ENCODE measurements around the gene EID2B. TPM values are rescaled to one million over a fixed set of nuclear protein-coding genes. Genes with fewer than 3 reads are reported as not detected.

EID2B gene, protein sequence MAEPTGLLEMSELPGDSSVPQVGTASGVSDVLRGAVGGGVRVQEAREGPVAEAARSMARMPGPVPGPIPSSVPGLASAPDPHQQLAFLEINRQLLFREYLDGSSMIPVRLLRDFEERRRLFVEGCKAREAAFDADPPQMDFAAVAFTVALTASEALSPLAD
- 1 to 10 TPM; 3.2 to 3.4 TPM for total RNA-seq

DNA sequence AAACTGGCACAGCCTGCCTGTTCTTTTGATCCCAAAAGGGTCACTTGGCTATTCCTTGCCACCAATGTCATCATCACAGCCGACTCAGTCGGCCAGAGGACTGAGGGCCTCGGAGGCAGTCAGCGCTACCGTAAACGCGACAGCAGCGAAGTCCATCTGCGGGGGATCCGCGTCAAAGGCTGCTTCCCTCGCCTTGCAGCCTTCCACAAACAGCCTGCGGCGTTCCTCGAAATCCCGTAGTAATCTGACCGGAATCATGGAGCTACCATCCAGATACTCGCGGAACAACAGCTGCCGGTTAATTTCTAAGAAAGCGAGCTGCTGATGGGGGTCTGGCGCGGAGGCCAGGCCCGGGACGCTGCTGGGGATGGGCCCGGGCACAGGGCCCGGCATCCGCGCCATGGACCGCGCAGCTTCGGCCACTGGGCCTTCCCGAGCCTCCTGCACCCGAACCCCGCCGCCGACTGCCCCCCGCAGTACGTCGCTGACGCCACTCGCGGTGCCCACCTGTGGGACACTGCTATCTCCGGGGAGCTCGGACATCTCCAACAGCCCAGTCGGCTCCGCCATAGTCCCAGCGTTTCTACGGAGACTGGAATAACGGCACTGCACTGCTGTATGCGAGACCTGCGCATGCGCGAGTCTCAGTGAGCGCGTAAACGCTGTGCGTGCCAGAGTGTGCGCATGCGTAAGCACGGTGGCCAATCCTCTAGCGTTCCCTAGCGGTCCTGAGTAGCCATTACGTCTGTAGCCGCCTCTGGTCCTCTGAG, at the start of gene EID2B:
EID2B (minus strand) TSS at position 620 of the 770 bp plus-strand sequence; CDS start at position 570, 50 bp downstream.
- POLR2A ChIA-PET = interaction anchor here (0.7 to 2.0 kb wide), 5 partner anchors 34 to 131 kb away, joined by 3 to 7 read pairs (median 3); partner anchors contain the start of genes RPS16, TIMM50 and ZFP36
- CTCF ChIA-PET = interaction anchor here (0.9 to 3.1 kb wide), 22 partner anchors 9 to 173 kb away, joined by 3 to 21 read pairs (median 4); partner anchors contain the start of genes DLL3 and SUPT5H

DNA sequence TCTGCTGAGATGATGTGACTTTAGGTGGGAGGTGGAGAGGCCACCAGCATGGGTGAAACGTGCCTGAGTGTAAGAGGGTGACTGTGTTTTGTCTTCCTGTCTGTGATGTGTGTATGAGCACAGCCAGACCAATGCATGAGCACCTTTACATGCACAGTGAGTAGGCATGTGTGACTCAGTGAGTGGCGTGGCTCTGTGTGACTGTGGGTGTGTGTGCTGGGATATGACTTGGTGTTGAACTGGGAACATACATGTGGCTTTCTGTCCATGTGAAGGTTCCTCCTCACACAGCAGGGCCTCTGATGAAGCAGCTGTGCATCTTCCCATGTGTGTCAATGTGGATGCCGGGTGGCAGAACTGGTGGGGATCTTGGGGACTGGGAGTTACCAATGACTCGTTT, 49.8 kb upstream of the EID2B start:
- POLR2A ChIA-PET = no interaction called here
- CTCF ChIA-PET = no interaction called here

DNA sequence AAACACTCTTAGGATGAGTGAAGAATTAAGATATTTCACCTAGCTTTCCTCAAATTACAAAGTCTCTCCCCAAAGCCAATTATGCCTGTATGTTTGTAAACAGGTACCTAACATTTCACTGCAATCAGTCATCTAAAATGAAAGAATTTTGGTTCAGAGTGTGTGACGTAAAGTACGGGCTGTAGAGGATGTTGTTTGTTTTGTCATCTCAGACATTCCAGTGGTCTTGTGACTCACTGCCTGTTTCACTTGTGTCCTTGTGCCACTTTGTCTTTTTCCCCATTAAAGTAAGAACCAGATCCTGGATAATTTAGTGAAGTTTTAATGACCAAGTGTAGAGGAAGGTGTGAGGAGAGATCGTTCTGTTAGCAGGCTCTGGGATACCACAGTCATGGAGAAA, 36.0 kb upstream of the EID2B start:
- CTCF ChIA-PET = interaction anchor here (0.9 kb wide), 1 partner anchor 17 kb away, joined by 3 read pairs; no protein-coding TSS in a partner anchor

DNA sequence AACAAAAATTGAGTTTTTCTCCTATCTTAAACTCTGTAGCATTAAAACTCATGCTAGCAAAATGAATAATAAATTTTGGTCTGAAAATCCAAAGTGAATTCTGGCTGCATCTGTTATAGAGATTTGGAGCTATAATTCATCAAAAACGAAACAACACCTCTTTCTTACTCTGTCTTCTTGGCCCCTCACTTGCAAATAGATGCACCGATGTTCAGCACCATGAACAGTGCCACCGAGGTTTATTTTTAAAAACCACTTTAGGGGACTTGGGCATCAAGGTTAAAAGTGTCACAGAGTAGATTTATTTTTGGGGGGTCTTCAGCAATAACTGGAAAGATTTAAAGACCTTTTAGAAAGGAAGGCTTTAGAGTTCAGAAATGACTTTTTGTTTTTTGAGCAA, 33.4 kb upstream of the EID2B start:
- ChIA-PET POLR2A (no interaction called here), CTCF (no interaction called here)

More for the DNA sequence above, 36.0 kb upstream of the EID2B start:
- POLR2A ChIA-PET = no interaction called here

DNA sequence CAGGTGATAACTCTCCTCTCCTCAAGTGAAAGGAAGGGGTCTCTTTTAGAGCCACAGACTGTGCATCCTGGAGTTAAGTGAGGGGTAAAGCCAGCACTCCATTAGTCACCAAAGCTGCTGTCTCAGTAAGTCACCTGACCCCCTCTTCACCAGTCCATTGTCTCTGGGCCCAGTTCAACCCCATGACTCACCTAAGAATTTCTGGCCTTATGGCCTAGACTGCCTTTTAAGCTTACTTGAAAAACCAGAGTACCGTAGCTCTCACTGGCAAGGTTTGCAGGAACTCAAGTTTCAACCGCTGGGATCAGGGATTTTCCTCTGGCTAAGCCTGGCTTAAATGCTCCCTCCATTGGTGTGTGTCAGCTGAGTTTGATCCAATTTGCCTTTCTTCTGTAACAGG, 30.8 kb upstream of the EID2B start:
- ChIA-PET CTCF (no interaction called here), POLR2A (no interaction called here)

DNA sequence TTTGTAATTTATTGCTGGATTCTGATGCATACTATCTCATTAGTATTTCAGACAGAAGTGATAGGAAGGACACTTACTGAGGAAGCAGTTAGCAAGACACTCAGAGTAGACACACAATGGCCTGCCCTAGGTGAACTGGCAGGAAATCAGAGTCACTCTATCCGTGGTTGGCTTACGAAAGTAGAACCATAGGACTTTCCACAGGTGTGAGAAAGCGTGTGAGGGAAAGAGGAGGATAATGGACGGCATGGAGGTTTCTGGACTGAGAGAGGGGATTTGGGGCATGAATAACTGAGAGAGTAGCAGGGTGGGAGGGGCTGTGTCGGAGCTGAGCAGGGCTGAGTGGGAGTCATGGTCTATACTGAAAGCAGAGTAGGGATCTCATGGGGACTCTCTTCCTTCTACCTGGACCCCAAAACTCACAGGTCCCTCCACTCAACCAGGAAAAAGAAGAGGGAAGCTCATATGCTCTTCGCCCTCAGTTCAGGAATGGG, 26.0 kb upstream of the EID2B start:
- ChIA-PET POLR2A (no interaction called here), CTCF (no interaction called here)

DNA sequence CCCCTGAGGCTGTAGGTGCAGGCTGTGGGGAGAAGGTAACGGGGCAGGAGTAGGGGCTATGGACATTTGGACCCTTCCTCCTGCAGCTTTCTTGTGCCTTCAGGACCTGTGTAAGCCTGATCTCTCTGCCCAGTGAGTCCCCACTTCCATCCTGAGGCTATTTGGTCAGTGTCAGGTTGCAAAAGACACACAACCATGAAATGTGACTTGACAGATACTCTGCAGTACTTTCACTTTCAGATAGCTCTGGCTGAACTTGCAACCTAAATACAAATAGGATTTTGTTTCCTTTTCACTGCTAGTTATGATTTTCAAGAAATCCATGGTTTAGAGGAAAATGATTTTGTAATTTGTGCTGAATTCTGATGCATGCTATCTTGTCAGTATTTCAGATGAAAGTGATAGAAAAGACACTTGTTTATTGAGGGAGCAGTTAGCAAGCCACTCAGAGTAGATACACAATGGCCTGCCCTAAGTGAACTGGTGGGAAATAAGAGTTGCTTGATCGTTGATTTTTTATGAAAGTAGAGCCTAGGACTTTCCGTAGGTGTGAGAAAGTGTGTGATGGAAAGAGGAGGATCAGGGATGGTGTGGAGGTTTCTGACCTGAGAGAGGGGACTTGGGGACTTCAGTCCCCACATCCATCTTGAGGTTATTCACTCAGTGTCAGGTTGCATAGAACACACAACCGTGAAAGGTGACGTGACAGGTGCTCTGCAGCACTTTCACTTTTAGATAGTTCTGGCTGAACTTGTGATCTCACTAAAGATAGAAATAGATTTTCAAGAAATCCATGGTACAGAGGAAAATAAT, 25.4 kb upstream of the EID2B start:
- POLR2A ChIA-PET = no interaction called here
- CTCF ChIA-PET = no interaction called here

DNA sequence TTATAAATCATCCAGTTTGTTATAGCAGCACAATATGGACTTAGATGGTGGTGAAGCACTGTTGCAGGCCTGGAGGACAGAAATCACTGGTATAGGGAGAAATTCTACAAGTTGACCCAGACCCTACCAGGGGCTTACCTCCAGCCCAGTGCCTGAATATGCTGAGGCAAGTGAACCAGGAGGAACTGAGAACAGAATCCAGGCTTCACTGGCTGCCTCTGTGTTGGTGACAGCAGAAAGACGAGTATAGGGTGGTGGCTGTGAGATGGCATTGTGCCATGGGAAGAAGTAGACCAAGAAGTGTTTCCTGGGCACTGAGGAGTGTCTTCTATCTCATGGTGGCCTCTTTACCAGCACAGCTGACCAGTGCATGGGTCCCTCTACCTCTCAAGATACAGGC, 23.2 kb upstream of the EID2B start:
- ChIA-PET POLR2A (no interaction called here), CTCF (no interaction called here)

DNA sequence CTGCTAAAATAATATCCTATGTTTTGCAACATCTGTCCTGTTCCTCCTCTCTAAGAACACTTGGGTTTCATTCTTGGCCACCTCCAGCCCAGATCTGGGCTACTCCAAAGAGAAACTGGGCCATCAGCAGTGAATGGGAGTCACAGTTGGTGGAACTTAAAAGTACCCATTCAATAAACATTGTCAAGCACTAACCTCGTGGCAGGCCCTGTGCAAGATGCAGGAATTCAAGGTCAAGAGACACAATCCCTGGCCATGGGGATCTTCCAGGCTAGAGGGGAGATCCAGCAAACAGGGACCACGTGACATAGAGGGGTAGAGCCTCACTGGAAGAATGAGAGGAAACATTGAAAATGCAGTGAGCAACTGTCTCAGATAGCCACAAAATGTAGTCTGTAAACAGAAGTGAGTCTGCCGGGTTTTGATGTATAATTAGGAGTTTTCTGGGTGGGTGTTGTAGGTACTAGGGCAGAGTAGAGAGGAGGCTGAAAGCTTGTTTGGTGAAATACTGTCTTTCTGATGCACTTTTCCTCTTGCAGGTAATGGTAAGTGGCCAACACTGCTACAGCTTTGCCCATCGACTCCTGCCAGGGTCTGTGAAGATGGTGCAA, 22.2 kb upstream of the EID2B start:
- POLR2A ChIA-PET = no interaction called here
- CTCF ChIA-PET = interaction anchor here (4.5 kb wide), 1 partner anchor 118 kb away, joined by 36 read pairs; no protein-coding TSS in a partner anchor

DNA sequence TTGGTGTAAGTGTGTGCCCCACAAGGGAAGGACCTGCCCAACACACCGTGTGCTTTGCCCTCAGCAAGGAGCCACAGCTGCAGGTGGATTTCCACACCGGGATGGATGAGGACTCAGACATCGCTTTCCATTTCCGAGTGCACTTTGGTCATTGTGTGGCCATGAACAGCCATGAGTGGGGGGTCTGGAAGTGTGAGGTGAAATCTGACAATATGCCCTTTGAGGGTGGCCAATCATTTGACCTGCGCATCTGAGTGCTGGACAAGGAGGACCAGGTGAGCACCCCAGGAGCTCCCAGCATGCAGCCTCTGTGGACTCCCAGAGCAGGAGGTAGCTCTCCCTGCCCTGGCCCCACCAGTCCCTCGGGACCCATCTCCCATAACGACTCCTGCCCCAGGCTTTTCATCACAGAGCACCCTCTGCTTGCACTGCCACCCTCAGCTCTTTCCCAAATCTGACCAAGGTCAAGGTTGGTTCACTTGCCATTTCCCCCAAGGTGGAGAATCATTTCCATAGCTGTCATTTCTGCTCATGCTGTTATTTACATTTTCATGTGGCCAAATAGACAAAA, 20.5 kb upstream of the EID2B start:
- ChIA-PET CTCF (interaction anchor here (4.5 kb wide), 1 partner anchor 119 kb away, joined by 36 read pairs; no protein-coding TSS in a partner anchor), POLR2A (no interaction called here)

DNA sequence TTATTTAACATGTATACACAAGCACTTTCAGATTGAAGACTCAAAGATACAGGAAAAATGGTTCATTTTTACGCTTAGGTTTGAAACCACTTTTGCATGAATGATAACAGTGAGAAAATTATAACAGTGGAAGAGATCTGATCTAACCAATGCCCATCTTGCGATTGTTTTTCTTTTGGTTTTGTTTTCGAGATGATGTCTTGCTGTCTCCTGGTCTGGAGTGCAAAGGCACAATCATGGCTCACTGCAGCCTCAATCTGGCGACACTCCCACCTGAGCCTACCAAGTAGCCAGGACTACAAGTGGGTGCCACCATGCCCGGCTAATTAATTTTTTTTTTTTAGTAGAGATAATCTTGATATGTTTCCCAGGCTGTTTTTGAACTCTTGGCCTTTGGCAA, 17.5 kb upstream of the EID2B start:
- POLR2A ChIA-PET = no interaction called here

DNA sequence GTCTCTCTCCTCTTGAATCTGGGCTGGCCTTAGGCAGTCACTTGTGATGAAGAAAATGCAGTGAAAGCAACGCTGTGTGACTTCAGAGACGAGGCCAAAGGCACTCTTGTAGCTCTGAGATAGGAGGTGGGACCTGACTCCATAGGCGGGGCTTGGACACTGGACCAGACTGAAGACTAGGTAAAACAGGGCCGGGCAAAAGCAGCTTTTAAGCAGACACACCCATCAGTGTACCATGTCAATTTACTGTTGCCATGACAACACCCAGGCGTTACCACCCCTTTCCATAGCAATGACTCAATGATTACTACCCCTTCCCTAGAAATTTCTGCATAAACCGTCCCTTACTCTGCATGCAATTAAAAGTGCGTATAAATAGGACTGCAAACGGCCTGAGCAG, 13.9 kb upstream of the EID2B start:
- CTCF ChIA-PET = interaction anchor here (1.7 to 1.8 kb wide), 2 partner anchors 43 to 125 kb away, joined by 5 to 7 read pairs; no protein-coding TSS in a partner anchor
- POLR2A ChIA-PET = no interaction called here

More for the DNA sequence above, 17.5 kb upstream of the EID2B start:
- CTCF ChIA-PET = interaction anchor here (1.0 to 4.5 kb wide), 2 partner anchors 95 to 122 kb away, joined by 3 to 36 read pairs; no protein-coding TSS in a partner anchor

DNA sequence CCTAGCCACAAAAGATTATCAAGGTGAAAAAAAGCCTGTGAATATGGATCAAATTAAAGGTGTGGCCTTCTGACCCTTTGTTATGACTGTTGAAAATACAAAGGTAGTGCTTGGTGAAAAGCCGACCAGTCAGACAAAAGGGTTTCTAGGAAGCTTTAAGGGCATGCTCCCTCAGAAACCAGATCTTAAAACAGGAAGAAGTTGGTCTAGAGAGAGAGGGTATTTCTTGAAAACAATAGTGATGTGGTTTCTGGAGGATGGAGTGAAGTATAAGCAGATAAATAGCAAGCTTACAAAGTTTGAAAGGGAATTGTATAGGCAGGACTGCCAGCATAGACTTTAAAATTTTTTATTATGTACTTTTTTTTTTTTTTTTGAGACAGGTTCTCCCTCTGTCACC, 12.3 kb upstream of the EID2B start:
- ChIA-PET POLR2A (no interaction called here), CTCF (interaction anchor here (1.4 to 1.7 kb wide), 2 partner anchors 12 to 127 kb away, joined by 4 to 5 read pairs; partner anchors contain the start of gene EID2B)

DNA sequence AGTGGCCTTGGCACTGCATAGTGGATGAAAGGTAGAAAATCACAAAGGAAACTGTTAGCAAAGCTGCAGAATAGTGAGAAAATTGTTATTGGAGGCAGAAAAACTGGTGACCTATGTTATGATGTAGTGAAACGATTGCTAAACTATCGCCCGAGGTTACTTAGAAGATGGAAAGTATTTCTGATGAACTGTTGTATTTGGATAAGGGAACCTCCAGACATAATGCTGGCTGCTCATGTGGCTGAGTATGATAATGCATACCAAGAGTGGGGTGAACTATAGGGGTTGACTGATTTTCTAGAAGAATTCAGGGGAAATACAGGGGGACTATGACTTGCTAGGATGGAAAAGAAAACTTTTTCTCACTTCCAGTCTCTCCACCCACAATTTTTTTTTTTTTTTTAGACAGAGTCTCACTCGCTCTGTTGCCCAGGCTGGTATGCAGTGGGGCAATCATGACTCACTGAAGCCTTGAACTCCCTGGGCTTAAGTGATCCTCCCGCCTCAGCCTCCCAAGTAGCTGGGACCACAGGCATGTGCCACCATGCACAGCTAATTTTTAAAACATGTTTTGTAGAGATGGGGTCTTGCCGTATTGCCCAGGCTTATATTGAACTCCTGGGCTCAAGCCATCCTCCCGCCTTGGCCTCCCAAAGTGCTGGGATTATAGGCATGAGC, 11.7 kb upstream of the EID2B start:
- ChIA-PET CTCF (interaction anchor here (1.4 kb wide), 1 partner anchor 12 kb away, joined by 4 read pairs; the partner anchor contains the start of gene EID2B), POLR2A (interaction anchor here (0.6 kb wide), 1 partner anchor 37 kb away, joined by 3 read pairs; no protein-coding TSS in a partner anchor)

DNA sequence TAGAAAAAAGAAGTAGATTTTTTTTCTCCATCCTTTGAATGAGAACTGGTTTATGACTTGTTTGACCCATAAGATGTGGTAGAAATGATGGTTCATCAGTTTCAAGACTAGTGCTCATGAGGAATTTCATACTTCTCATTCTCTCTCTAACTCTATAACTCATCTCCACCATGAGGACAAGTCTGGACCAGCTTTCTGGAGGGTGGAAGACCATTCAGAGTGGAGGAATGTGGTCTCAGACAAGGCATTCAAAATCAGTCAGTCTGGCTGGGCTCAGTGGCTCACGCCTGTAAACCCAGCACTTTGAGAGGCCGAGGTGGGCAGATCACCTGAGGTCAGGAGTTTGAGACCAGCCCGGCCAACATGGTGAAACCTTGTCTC, 10.8 kb upstream of the EID2B start:
- POLR2A ChIA-PET = interaction anchor here (0.6 kb wide), 1 partner anchor 95 kb away, joined by 3 read pairs; no protein-coding TSS in a partner anchor
- CTCF ChIA-PET = no interaction called here

DNA sequence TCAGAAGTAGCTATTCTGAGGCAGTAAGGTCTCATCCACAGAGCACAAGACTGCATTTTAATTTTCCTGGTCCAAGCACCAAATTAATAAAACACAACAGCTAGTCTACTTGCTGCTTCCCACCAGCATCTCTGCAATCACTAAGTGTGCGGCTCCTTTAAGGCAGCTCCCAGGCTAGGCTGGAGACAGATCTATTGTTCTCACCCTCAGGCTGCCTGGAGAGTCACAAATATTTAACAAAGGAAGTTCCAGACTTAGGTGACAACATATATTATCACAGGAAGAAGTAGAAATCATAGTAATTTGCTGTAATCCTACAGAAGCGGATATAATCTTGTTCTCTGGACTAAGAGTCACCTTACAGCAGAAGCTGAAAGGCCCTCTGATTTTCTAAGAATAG, 9.6 kb upstream of the EID2B start:
- POLR2A ChIA-PET = no interaction called here
- CTCF ChIA-PET = no interaction called here

DNA sequence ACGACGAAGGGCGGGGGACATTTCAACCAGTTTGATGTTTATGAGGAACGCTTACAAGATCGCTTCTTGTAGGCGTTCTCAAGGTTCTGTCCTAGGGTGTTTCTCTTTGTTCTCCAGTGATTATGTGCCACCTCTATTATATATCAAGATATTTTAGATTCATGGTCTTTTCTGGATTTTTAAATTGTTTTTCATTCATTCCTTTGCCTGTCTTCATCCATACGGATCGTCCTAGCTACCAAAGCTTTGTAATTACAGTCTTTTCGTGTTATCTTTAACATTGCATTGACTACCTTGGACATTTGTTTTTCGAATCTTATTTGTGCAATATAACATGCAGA, 7.7 kb upstream of the EID2B start:
- POLR2A ChIA-PET = interaction anchor here (1.8 kb wide), 1 partner anchor 149 kb away, joined by 5 read pairs; the partner anchor contains the start of genes MED29 and PAF1
- CTCF ChIA-PET = interaction anchor here (0.7 to 1.2 kb wide), 5 partner anchors 14 to 135 kb away, joined by 3 to 4 read pairs (median 3); partner anchors contain the start of gene PLEKHG2

Data from activated CD8-positive, alpha-beta memory T cell treated with anti-CD3 and anti-CD28 coated beads for 36 hours (primary cell).